Vagina (tissue), 2 donors: ENCODE data around the gene TCN2.

Experiments
- CTCF ChIP-seq, 3 experiments: fragments of 450-650 bp in 2 of 3; fragments of 200-600 bp in 1 of 3; sonication (generic) in 1 of 3; IDR thresholded peaks; one replicate each; pipeline ENCODE4 v1.5.1; 2017 to 2019; ENCODE audit warnings: antibody characterized with exemption in 3 of 3, mild to moderate bottlenecking in 2 of 3, moderate library complexity in 2 of 3
- POLR2A ChIP-seq, 2 donors: fragments of 450-650 bp; IDR thresholded peaks; one replicate each; pipeline ENCODE4 v1.6.1; 2017; ENCODE audit warnings: antibody characterized with exemption in 2 of 2, mild to moderate bottlenecking in 2 of 2, moderate library complexity in 2 of 2
- POLR2AphosphoS5 ChIP-seq, 2 donors: sonication (generic); formaldehyde crosslinking; IDR thresholded peaks; one replicate each; pipeline ENCODE4 v1.9.0; 2017; ENCODE audit warnings: antibody characterized with exemption in 2 of 2, mild to moderate bottlenecking in 2 of 2, low read depth in 1 of 2; ENCODE audit not compliant: insufficient read depth in 1 of 2

DNA sequence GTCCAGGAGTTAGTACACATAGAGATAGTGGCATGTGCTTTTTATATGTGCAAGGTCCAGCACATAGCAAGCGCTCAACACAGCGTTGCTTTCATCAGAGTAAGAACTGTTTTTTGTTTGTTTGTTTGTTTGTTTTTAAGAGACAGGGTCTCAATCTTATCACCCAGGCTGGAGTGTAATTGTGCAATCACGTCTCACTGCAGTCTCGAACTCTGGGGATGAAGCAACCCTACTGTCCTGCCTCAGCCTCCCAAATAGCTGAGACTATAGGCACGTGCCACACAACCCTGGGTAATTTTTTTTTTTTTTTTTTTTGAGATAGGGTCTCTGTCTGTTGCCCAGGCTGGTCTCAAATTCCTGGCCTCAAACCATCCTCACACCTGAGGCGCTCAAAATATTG lies 10.8 kb downstream of the TCN2 start:
- no peak for TF ChIP-seq CTCF (IDR thresholded peaks at IDR 0.05)
- TF ChIP-seq POLR2A (IDR thresholded peaks at IDR 0.05): no peak
- TF ChIP-seq POLR2AphosphoS5 (IDR thresholded peaks at IDR 0.05; ENCODE audit: insufficient read depth in 1 of 2, low read depth in 1 of 2): no peak
